Suppressor macrophage (primary cell): ENCODE measurements around the gene SH3BP2.
A peak's percentile ranks its signal among the peaks of the same experiment; 100 is the strongest.
"Not testable (repeated sequence)": the region's sequence is repeated elsewhere in the genome, so short reads cannot be mapped to it uniquely, and the experiment has no call there.

Experiments used
- DNase-seq, 4 experiments: peaks; one replicate each; pipeline ENCODE4 v3.0.0-alpha.2; 2020 to 2022

The SH3BP2 gene

GRCh38 chr4:2762486-2763370, 30.2 kb upstream of the SH3BP2 start:
- DNase-seq, result not testable (repeated sequence)

- peak in 1 of 4 experiments; percentile 43 for DNase-seq
Measured at GRCh38 chr4:2763511-2763967, 29.3 kb upstream of the SH3BP2 start.

- DNase-seq, result no peak
Measured at GRCh38 chr4:2765832-2766526, 26.9 kb upstream of the SH3BP2 start.

GRCh38 chr4:2767046-2767704, 25.7 kb upstream of the SH3BP2 start:
- no peak for DNase-seq

- DNase-seq, result no peak
Measured at GRCh38 chr4:2767705-2768074, 25.2 kb upstream of the SH3BP2 start.

GRCh38 chr4:2768124-2768523, 24.8 kb upstream of the SH3BP2 start:
- no peak for DNase-seq

- DNase-seq, result no peak
Measured at GRCh38 chr4:2768921-2769336, 24.0 kb upstream of the SH3BP2 start.

- DNase-seq, result no peak
Measured at GRCh38 chr4:2771264-2771663, 21.6 kb upstream of the SH3BP2 start.

GRCh38 chr4:2780643-2781042, 12.2 kb upstream of the SH3BP2 start:
- DNase-seq, result not testable (repeated sequence)

- DNase-seq, result no peak
Measured at GRCh38 chr4:2781911-2782310, 11.0 kb upstream of the SH3BP2 start.

- DNase-seq, result no peak
Measured at GRCh38 chr4:2783790-2784189, 9.1 kb upstream of the SH3BP2 start.

- DNase-seq, result peak; percentile 79 to 89 (median 84)
Measured at GRCh38 chr4:2785613-2786012, 7.3 kb upstream of the SH3BP2 start.

GRCh38 chr4:2786152-2786671, 6.7 kb upstream of the SH3BP2 start:
- DNase-seq, result peak in 1 of 4 experiments; percentile 25

- no peak for DNase-seq
Measured at GRCh38 chr4:2786794-2787229, 6.1 kb upstream of the SH3BP2 start.

GRCh38 chr4:2787230-2788100, 5.4 kb upstream of the SH3BP2 start:
- peak; percentile 92 to 97 (median 96) for DNase-seq

- no peak for DNase-seq
Measured at GRCh38 chr4:2788101-2788500, 4.8 kb upstream of the SH3BP2 start.

- peak in 2 of 4 experiments; percentile 39 to 41 for DNase-seq
Measured at GRCh38 chr4:2788532-2789103, 4.3 kb upstream of the SH3BP2 start.

- DNase-seq, result no peak
Measured at GRCh38 chr4:2789351-2789750, 3.5 kb upstream of the SH3BP2 start.

- DNase-seq, result peak in 1 of 4 experiments; percentile 17
Measured at GRCh38 chr4:2789793-2790582, 2.9 kb upstream of the SH3BP2 start.
